Measurements from ENCODE around the gene AGA.

The AGA gene

GRCh38 chr4:177446586-177446985 lies 4.3 kb upstream of the AGA start:
- no peak for DNase-seq

- DNase-seq: no peak
Observed at GRCh38 chr4:177444911-177445736, 2.9 kb upstream of the AGA start.

- DNase-seq: no peak
Observed at GRCh38 chr4:177441061-177441802, 1.0 kb downstream of the AGA start.

GRCh38 chr4:177436456-177436855 lies 5.8 kb downstream of the AGA start:
- DNase-seq: no peak

- no peak for DNase-seq
Observed at GRCh38 chr4:177434667-177435066, 7.6 kb downstream of the AGA start.

GRCh38 chr4:177427192-177427591 lies 15.0 kb downstream of the AGA start:
- DNase-seq: no peak

- no peak for DNase-seq
Observed at GRCh38 chr4:177419434-177419833, 22.8 kb downstream of the AGA start.

- DNase-seq: no peak
Observed at GRCh38 chr4:177413656-177414055, 28.6 kb downstream of the AGA start.

- DNase-seq: no peak
Observed at GRCh38 chr4:177413076-177413475, 29.2 kb downstream of the AGA start.

- no peak for DNase-seq
Observed at GRCh38 chr4:177411996-177412395, 30.2 kb downstream of the AGA start.

- no peak for DNase-seq
Observed at GRCh38 chr4:177410566-177410965, 31.7 kb downstream of the AGA start.

- DNase-seq: no peak
Observed at GRCh38 chr4:177408023-177408422, 34.2 kb downstream of the AGA start.

GRCh38 chr4:177405508-177405907 lies 36.7 kb downstream of the AGA start:
- no peak for DNase-seq

- no peak for DNase-seq
Observed at GRCh38 chr4:177404986-177405385, 37.3 kb downstream of the AGA start.

- no peak for DNase-seq
Observed at GRCh38 chr4:177404342-177404741, 37.9 kb downstream of the AGA start.

- DNase-seq: no peak
Observed at GRCh38 chr4:177403746-177404145, 38.5 kb downstream of the AGA start.

GRCh38 chr4:177401658-177402273 lies 40.5 kb downstream of the AGA start:
- DNase-seq: no peak

- DNase-seq: no peak
Observed at GRCh38 chr4:177400030-177400429, 42.2 kb downstream of the AGA start.

GRCh38 chr4:177396352-177396751 lies 45.9 kb downstream of the AGA start:
- DNase-seq: no peak

- DNase-seq: no peak
Observed at GRCh38 chr4:177393236-177393635, 49.0 kb downstream of the AGA start.

- no peak for DNase-seq
Observed at GRCh38 chr4:177391953-177392352, 50.3 kb downstream of the AGA start.

GRCh38 chr4:177391287-177391686 lies 51.0 kb downstream of the AGA start:
- DNase-seq: no peak

GRCh38 chr4:177386278-177386815 lies 55.9 kb downstream of the AGA start:
- DNase-seq: no peak
